ENCODE data around the gene AGBL4. TPM values are rescaled to one million over a fixed set of nuclear protein-coding genes. Genes with fewer than 3 reads are reported as not detected.

Gene AGBL4
- total and polyA plus RNA-seq, 5 experiments from 2014 or later = 0.16 to 0.25 TPM; not detected in 3

DNA sequence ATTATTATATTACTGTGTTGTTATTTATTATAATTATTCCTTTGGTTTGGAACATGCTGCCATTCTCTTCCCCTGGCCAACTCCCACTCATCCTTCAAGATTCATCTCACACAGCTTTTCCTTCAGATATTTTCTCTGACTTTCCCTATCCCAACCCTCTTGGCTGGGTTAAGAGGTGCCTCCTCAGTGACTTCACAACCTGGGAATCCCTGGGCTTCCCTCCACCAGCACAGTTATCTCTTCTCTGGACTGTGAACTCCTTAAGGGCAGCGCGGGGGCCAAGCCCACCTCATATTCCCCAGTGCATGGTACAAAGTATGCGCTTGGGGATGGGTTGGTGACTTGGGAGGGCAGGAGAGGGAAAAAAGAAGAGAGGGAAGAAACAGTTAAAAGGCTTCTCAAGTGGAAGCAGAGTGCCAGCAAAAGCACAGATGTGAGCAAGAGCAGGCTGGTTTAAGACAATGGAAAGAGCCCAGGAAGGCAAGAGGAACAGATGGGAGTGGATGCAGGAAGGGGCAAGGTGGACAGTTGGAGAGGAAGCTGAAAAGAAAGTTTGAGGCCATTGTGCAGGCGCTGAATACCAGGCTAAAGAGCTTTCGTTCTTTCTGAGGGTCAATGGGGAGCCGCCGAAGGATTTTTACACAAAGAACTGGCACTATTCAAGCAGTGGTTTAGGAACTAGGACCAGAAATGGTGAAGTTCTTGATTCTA, 1379.4 kb downstream of the AGBL4 start:
- no peak overlapping the region for H3K27ac Mint-ChIP-seq
- POLR2A ChIA-PET = no interaction called here
- no peaks in the 10 kb centered on the region for H3K4me1 Mint-ChIP-seq
- no peaks in the 10 kb centered on the region for H3K9me3 Mint-ChIP-seq
- ATAC-seq = no peak
- H3K27me3 Mint-ChIP-seq = peaks cover 3 to 22% (median 12%) of the 10 kb centered on the region in 5 donors
- DNase-seq = no peak
- H3K36me3 Mint-ChIP-seq = no peaks in the 10 kb centered on the region
- H3K4me3 Mint-ChIP-seq = no peak overlapping the region

DNA sequence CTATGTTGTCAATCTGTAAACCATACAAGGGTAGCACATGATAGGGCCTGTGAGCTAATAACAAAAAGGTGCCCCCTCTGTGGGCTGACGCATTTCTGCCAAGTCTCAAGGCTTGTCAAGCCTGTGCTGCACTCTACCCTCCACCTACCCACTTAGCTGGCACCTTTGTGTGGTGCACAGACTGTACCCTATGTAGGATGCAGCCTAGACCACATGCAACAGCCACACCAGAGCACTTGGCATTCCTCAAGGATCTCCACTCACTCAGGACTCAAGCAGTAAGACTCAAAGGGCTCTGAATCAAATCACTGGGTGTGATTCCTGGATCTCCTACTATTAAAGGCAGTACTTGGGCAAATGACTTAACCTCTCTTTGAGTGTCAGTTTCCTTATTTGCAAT, 1380.6 kb downstream of the AGBL4 start:
- Mint-ChIP-seq H3K4me1 (no peaks in the 10 kb centered on the region), H3K36me3 (no peaks in the 10 kb centered on the region), H3K9me3 (no peaks in the 10 kb centered on the region), H3K4me3 (no peak overlapping the region), H3K27ac (no peak overlapping the region), H3K27me3 (peaks cover 3 to 23% (median 12%) of the 10 kb centered on the region in 5 donors)
- ATAC-seq = no peak
- DNase-seq = no peak
- POLR2A ChIA-PET = no interaction called here

DNA sequence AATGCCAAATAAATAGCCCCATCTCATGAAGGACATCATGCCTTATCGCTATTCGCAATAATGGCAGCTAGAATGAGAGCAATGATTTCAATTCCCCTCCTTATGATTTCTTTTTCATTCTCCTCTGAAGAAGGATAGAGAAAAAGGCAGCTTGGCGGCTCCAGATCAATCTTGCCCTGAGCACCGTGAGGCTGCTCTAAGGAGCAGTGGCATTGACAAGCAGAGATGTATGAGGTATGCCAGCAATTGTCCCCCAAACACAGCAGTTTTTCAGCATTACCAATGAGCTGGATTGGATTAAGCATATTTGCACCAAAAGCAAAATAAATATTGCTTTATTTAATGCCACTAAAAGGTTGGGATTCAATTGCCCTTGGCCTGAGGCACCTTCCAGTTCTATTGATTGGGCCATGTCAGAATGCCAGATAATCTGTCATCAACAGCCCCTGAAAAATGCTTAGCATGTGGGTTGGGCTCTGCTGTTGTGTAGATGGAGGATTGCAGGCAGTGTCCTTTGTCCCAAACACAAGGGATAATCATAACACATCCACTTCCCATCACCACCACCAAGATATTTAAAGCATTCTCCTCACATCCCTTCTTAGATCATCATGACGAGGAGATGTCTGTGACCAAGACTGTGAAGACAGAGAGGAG, 1382.8 kb downstream of the AGBL4 start:
- DNase-seq = no peak
- POLR2A ChIA-PET = no interaction called here
- Mint-ChIP-seq H3K27me3 (peaks cover 4 to 30% (median 9%) of the 10 kb centered on the region in 5 donors), H3K9me3 (no peaks in the 10 kb centered on the region), H3K27ac (no peak overlapping the region), H3K4me1 (no peaks in the 10 kb centered on the region), H3K36me3 (no peaks in the 10 kb centered on the region), H3K4me3 (no peak overlapping the region)
- no peak for ATAC-seq

DNA sequence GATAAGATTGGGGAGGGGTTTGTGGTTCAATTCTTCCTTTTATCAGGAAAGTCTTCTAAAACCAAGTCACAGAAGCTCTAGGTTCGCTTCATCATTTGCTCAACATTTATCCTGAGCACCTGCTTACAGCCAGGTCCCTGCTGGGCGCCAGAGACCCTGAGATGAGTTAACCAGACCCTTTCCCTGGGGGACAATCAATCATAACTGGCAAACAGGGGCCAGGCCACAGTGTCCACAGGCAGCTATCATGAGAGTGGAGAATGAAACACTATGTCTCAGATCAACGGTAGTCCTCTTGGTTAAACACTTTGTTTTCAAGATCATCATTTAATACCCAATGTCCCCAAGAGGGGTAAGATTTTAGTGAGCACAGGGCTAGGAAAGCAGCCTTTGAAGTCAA, 1393.9 kb downstream of the AGBL4 start:
- H3K36me3 Mint-ChIP-seq = no peaks in the 10 kb centered on the region
- POLR2A ChIA-PET = no interaction called here
- peaks cover 0 to 25% (median 7%) of the 10 kb centered on the region in 5 donors for H3K27me3 Mint-ChIP-seq
- H3K9me3 Mint-ChIP-seq = no peaks in the 10 kb centered on the region
- H3K4me3 Mint-ChIP-seq = no peak overlapping the region
- no peak overlapping the region for H3K27ac Mint-ChIP-seq
- DNase-seq (no peak), ATAC-seq (no peak)
- H3K4me1 Mint-ChIP-seq = no peaks in the 10 kb centered on the region

DNA sequence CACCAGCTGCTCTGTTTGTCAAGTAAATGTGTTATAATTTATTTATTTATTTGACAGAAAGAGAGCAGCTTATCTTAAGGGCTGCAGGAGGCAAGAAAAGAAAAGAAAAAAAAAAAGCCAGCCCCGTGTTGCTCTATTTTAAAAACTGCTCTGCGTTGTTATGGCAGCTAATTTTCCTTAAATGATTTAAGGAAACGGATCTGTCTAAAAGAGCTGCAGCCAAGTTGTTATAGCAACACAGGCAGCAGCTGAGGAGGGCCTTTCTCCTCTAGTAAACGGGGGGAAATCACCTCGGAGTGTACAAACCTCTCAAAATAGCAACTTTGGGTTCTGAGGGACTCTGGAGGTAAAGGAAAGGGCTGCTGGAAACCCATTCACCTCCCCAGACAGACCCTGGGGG, 1396.3 kb downstream of the AGBL4 start:
- Mint-ChIP-seq H3K27ac (no peak overlapping the region), H3K27me3 (peaks cover 6 to 42% (median 14%) of the 10 kb centered on the region in 5 donors), H3K36me3 (no peaks in the 10 kb centered on the region), H3K4me3 (no peak overlapping the region), H3K9me3 (no peaks in the 10 kb centered on the region), H3K4me1 (no peaks in the 10 kb centered on the region)
- no peak for DNase-seq
- POLR2A ChIA-PET = no interaction called here
- no peak for ATAC-seq

DNA sequence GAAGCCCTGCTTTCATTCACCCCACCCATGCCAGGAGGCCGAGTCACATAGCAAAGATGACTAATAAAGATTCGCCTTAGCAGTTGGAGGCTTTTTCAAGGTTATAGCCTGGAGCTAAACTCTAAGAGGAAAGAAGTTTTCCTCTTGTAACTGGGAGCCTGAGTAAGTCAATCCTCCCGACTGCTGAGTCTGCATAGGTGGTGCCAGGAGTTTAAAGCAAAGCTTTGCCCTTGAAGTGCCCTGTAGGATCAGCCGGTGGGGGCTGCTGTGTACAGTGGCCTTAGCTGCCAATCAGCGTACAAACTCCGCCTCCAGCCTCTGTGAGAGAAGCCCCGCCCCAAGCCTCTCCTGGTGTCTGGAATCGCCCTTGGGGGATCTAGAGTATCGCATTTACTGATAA, 1404.2 kb downstream of the AGBL4 start:
- POLR2A ChIA-PET = no interaction called here
- Mint-ChIP-seq H3K4me1 (peaks cover 0 to 2% (median 0%) of the 10 kb centered on the region in 4 donors), H3K27ac (no peak overlapping the region), H3K27me3 (peaks cover 3 to 28% (median 25%) of the 10 kb centered on the region in 5 donors), H3K4me3 (no peak overlapping the region), H3K9me3 (no peaks in the 10 kb centered on the region), H3K36me3 (no peaks in the 10 kb centered on the region)
- DNase-seq (no peak), ATAC-seq (no peak)

DNA sequence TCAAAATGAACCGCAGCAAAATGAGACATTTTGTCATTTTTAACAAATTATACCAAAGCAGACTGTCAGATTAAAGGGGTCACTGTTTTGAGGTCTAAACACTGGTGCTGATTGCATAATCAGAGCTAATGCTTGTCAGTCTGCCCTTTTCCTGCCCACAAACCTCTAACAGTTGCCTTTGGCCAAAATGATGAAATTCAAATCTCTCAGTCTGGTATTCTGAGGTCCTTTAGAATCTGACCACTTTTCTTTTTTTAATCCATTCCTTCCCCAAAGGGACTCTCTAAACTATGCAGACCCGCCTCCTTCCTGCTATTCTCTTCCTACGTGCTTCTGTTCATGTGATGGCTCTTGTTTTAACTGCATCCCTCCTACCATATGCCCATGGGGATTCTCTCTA, 1406.5 kb downstream of the AGBL4 start:
- Mint-ChIP-seq H3K4me3 (no peak overlapping the region), H3K36me3 (no peaks in the 10 kb centered on the region), H3K9me3 (no peaks in the 10 kb centered on the region), H3K27ac (no peak overlapping the region), H3K4me1 (peaks cover 0 to 2% (median 0%) of the 10 kb centered on the region in 4 donors), H3K27me3 (peaks cover 3 to 22% (median 15%) of the 10 kb centered on the region in 5 donors)
- DNase-seq (no peak), ATAC-seq (no peak)
- POLR2A ChIA-PET = no interaction called here

- POLR2A ChIA-PET = no interaction called here
- no peak overlapping the region for H3K4me3 Mint-ChIP-seq
- H3K27ac Mint-ChIP-seq = no peak overlapping the region
- ATAC-seq (no peak), DNase-seq (no peak)
- no peaks in the 10 kb centered on the region for H3K9me3 Mint-ChIP-seq
- no peaks in the 10 kb centered on the region for H3K36me3 Mint-ChIP-seq
- peaks cover 0 to 2% (median 0%) of the 10 kb centered on the region in 4 donors for H3K4me1 Mint-ChIP-seq
- peaks cover 0 to 19% (median 12%) of the 10 kb centered on the region in 5 donors for H3K27me3 Mint-ChIP-seq
These were observed 1407.0 kb downstream of the AGBL4 start for GRCh38 chr1:48616710-48617109.

GRCh38 chr1:48611841-48612240, 1411.9 kb downstream of the AGBL4 start:
- Mint-ChIP-seq H3K36me3 (no peaks in the 10 kb centered on the region), H3K27ac (no peak overlapping the region), H3K9me3 (no peaks in the 10 kb centered on the region), H3K27me3 (peaks cover 2 to 12% (median 7%) of the 10 kb centered on the region in 5 donors), H3K4me3 (no peak overlapping the region), H3K4me1 (peaks cover 0 to 1% (median 0%) of the 10 kb centered on the region in 4 donors)
- POLR2A ChIA-PET = no interaction called here
- DNase-seq (no peak), ATAC-seq (no peak)

DNA sequence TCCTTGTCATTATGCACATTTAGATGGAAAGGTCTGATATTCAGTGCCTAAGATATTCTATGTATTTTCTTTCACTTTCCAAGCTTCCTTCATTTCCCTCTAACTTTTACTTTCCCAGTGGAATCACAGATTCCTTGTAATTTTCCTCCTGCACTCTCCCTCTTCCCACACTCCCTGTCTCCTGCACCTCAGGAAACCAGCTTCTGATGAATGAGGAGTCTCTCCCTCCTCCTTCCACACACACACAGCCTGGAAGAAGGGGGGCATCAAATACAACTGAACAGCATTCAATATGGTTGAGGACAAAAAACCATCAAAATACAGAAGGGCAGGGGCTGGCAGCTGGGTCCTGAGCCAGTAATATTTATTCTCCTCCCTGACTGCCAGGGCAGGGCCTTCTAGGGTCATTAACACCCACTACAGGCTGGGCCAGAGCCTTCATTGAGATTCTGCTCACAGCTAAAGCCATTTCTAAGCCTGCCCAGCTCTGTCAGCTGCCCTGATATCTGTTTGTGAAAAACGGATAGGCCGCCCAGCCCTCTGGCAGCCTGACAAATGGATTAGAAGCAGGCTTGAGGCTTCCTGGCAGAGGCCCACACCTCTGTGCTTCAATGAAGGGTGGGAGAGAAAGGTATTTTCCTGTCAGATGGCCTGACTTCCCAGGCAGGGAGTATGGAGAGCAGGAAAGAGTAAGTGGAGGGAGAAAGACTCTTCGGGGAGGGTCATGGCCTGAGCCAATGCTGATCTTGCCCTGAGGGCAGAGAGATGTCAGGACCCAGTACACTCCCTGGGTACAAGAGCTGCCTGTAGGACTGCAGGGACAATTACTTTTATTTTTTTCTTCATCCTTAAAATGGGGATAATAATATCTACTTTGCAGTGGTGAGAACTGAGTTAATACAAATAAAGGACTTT, 1412.9 kb downstream of the AGBL4 start:
- POLR2A ChIA-PET = no interaction called here
- Mint-ChIP-seq H3K36me3 (no peaks in the 10 kb centered on the region), H3K27me3 (peaks cover 2 to 16% (median 7%) of the 10 kb centered on the region in 5 donors), H3K4me3 (no peak overlapping the region), H3K4me1 (no peaks in the 10 kb centered on the region), H3K27ac (no peak overlapping the region), H3K9me3 (no peaks in the 10 kb centered on the region)
- DNase-seq (no peak), ATAC-seq (no peak)

GRCh38 chr1:48608882-48609281, 1414.9 kb downstream of the AGBL4 start:
- no peak overlapping the region for H3K4me3 Mint-ChIP-seq
- POLR2A ChIA-PET = no interaction called here

GRCh38 chr1:48603222-48603621, 1420.5 kb downstream of the AGBL4 start:
- H3K4me1 Mint-ChIP-seq = no peaks in the 10 kb centered on the region
- H3K27ac Mint-ChIP-seq = no peak overlapping the region
- POLR2A ChIA-PET = no interaction called here
- no peak overlapping the region for H3K4me3 Mint-ChIP-seq
- DNase-seq (no peak), ATAC-seq (no peak)
- no peaks in the 10 kb centered on the region for H3K9me3 Mint-ChIP-seq
- no peaks in the 10 kb centered on the region for H3K36me3 Mint-ChIP-seq
- H3K27me3 Mint-ChIP-seq = peaks cover 0 to 15% (median 8%) of the 10 kb centered on the region in 5 donors

More at GRCh38 chr1:48608882-48609281, 1414.9 kb downstream of the AGBL4 start:
- DNase-seq = no peak
- no peak overlapping the region for H3K27ac Mint-ChIP-seq
- no peaks in the 10 kb centered on the region for H3K9me3 Mint-ChIP-seq
- no peaks in the 10 kb centered on the region for H3K4me1 Mint-ChIP-seq
- peaks cover 2 to 22% (median 7%) of the 10 kb centered on the region in 5 donors for H3K27me3 Mint-ChIP-seq
- ATAC-seq = no peak
- H3K36me3 Mint-ChIP-seq = no peaks in the 10 kb centered on the region

GRCh38 chr1:48602349-48602748, 1421.4 kb downstream of the AGBL4 start:
- no peak overlapping the region for H3K27ac Mint-ChIP-seq
- ATAC-seq (no peak), DNase-seq (no peak)
- no peaks in the 10 kb centered on the region for H3K9me3 Mint-ChIP-seq
- H3K4me1 Mint-ChIP-seq = no peaks in the 10 kb centered on the region
- no peaks in the 10 kb centered on the region for H3K36me3 Mint-ChIP-seq
- POLR2A ChIA-PET = no interaction called here
- no peak overlapping the region for H3K4me3 Mint-ChIP-seq
- H3K27me3 Mint-ChIP-seq = peaks cover 0 to 13% (median 9%) of the 10 kb centered on the region in 5 donors
